ENCODE data around the gene SPC24. TPM values are rescaled to one million over a fixed set of nuclear protein-coding genes. Genes with fewer than 3 reads are reported as not detected.
"Not testable (repeated sequence)": the region's sequence is repeated elsewhere in the genome, so short reads cannot be mapped to it uniquely, and the experiment has no call there.

The SPC24 gene
- total RNA-seq, 4 donors from 2014 or later = 2.6 to 47.4 TPM; not detected in 2

DNA sequence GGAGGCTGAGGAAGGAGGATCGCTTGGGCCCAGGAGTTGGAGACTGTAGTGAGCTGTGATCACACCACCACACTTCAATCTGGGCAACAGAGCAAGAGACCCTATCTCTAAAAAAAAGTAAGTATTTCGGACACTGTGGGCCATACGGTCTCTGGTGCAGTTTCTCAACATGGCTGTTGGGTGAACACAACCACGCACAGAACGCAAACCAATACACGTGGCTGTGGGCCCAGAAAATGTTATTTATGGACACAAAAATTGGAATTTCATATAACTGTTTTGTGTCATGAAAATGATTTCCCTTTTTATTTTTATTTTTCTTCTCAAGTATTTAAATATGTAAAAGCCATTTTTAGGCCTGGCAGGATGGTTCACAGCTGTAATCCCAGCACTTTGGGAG, 46.8 kb downstream of the SPC24 start:
- intact Hi-C loops (cut with DNase I; ENCODE audit: low total_unique reads) (no loop called here), in situ Hi-C loops (cut with MboI; ENCODE audit: low pct_ligation_motif_present in 1 of 4, low pct_unique_long_range_greater_than_20kb in 1 of 4, low sequenced_read_pairs in 3 of 4) (no loop called here)
- no peak for DNase-seq
- no peak overlapping the region for H3K27ac ChIP-seq
- 84 to 88% methylated on average over 6 of the region's 6 CpGs for WGBS, 2 donors (ENCODE audit: low coverage in 1 of 2)
- TF ChIP-seq, protein P1, sequence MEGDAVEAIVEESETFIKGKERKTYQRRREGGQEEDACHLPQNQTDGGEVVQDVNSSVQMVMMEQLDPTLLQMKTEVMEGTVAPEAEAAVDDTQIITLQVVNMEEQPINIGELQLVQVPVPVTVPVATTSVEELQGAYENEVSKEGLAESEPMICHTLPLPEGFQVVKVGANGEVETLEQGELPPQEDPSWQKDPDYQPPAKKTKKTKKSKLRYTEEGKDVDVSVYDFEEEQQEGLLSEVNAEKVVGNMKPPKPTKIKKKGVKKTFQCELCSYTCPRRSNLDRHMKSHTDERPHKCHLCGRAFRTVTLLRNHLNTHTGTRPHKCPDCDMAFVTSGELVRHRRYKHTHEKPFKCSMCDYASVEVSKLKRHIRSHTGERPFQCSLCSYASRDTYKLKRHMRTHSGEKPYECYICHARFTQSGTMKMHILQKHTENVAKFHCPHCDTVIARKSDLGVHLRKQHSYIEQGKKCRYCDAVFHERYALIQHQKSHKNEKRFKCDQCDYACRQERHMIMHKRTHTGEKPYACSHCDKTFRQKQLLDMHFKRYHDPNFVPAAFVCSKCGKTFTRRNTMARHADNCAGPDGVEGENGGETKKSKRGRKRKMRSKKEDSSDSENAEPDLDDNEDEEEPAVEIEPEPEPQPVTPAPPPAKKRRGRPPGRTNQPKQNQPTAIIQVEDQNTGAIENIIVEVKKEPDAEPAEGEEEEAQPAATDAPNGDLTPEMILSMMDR (IDR thresholded peaks at IDR 0.05) = no peak
- TF ChIP-seq POLR2AphosphoS5 (IDR thresholded peaks at IDR 0.05) (no peak), EP300 (IDR thresholded peaks at IDR 0.05; ENCODE audit: low read depth) (no peak), POLR2A (IDR thresholded peaks at IDR 0.05) (no peak)
- no peaks in the 10 kb centered on the region for H3K4me1 ChIP-seq
- peaks cover 0 to 80% (median 37%) of the 10 kb centered on the region in 4 donors for H3K36me3 ChIP-seq
- no peaks in the 10 kb centered on the region for H3K27me3 ChIP-seq
- no peaks in the 10 kb centered on the region for H3K9me3 ChIP-seq
- H3K4me3 ChIP-seq = no peak overlapping the region

DNA sequence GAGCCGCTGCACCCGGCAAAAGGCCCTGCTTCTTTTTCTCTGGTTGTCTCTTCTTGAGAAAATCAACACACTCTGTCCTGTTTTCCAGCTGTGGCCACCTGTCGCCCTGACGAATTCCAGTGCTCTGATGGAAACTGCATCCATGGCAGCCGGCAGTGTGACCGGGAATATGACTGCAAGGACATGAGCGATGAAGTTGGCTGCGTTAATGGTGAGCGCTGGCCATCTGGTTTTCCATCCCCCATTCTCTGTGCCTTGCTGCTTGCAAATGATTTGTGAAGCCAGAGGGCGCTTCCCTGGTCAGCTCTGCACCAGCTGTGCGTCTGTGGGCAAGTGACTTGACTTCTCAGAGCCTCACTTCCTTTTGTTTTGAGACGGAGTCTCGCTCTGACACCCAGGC, 49.1 kb downstream of the SPC24 start:
- in situ Hi-C loops (cut with MboI; ENCODE audit: low pct_ligation_motif_present in 1 of 4, low pct_unique_long_range_greater_than_20kb in 1 of 4, low sequenced_read_pairs in 3 of 4) (no loop called here), intact Hi-C loops (cut with DNase I; ENCODE audit: low total_unique reads) (no loop called here)
- 81 to 89% methylated on average over 10 to 13 of the region's 13 CpGs for WGBS, 2 donors (ENCODE audit: low coverage in 1 of 2)
- Histone ChIP-seq H3K27me3 (no peaks in the 10 kb centered on the region), H3K36me3 (peaks cover 0 to 77% (median 34%) of the 10 kb centered on the region in 4 donors), H3K4me1 (no peaks in the 10 kb centered on the region), H3K27ac (peak overlapping the region in 3 of 4 donors; percentile 23 to 33 (median 30)), H3K4me3 (no peak overlapping the region), H3K9me3 (no peaks in the 10 kb centered on the region)
- peak; percentile 54 for DNase-seq
- peak; percentile 25 to 65 (median 65) for TF ChIP-seq POLR2AphosphoS5 (IDR thresholded peaks at IDR 0.05)
- no peak for TF ChIP-seq EP300 (IDR thresholded peaks at IDR 0.05; ENCODE audit: low read depth)
- TF ChIP-seq, protein P1 (IDR thresholded peaks at IDR 0.05) = no peak
- no peak for TF ChIP-seq POLR2A (IDR thresholded peaks at IDR 0.05)

DNA sequence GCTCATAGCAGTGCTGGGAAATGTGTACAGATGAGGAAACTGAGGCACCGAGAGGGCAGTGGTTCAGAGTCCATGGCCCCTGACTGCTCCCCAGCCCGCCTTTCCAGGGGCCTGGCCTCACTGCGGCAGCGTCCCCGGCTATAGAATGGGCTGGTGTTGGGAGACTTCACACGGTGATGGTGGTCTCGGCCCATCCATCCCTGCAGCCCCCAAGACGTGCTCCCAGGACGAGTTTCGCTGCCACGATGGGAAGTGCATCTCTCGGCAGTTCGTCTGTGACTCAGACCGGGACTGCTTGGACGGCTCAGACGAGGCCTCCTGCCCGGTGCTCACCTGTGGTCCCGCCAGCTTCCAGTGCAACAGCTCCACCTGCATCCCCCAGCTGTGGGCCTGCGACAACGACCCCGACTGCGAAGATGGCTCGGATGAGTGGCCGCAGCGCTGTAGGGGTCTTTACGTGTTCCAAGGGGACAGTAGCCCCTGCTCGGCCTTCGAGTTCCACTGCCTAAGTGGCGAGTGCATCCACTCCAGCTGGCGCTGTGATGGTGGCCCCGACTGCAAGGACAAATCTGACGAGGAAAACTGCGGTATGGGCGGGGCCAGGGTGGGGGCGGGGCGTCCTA, 50.5 kb downstream of the SPC24 start:
- TF ChIP-seq EP300 (IDR thresholded peaks at IDR 0.05; ENCODE audit: low read depth) (no peak), POLR2AphosphoS5 (IDR thresholded peaks at IDR 0.05) (no peak), POLR2A (IDR thresholded peaks at IDR 0.05) (no peak)
- TF ChIP-seq, protein P1 (IDR thresholded peaks at IDR 0.05) = no peak
- DNase-seq = no peak
- intact Hi-C loops (cut with DNase I; ENCODE audit: low total_unique reads) = no loop called here
- Histone ChIP-seq H3K36me3 (peaks cover 0 to 78% (median 32%) of the 10 kb centered on the region in 4 donors), H3K27ac (no peak overlapping the region), H3K27me3 (no peaks in the 10 kb centered on the region), H3K4me1 (no peaks in the 10 kb centered on the region), H3K4me3 (no peak overlapping the region), H3K9me3 (no peaks in the 10 kb centered on the region)
- in situ Hi-C loops (cut with MboI; ENCODE audit: low pct_ligation_motif_present in 1 of 4, low pct_unique_long_range_greater_than_20kb in 1 of 4, low sequenced_read_pairs in 3 of 4) = no loop called here
- WGBS, 2 donors (ENCODE audit: low coverage in 1 of 2) = 89% methylated on average over 36 of the region's 36 CpGs; no CpG with 5 or more reads in 1 of the 2 donors

DNA sequence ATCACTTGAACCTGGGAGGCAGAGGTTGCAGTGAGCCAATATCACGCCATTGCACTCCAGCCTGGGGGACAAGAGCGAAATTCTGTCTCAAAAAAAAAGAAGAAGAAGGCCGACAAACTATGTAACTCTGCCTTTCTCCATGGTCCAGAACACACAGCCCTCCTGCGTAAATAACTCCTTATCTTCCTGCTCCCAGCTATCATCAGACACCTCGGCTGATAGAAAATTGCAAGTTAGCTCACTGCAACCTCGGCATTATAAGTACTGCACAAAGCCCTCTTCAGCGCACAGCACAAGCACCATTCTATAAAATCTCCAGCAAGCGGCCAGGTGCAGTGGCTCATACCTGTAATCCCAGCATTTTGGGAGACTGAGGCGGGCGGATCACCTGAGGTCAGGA, 51.9 kb downstream of the SPC24 start:
- H3K27me3 ChIP-seq; H3K9me3 ChIP-seq; in situ Hi-C loops (cut with MboI; ENCODE audit: low pct_ligation_motif_present in 1 of 4, low pct_unique_long_range_greater_than_20kb in 1 of 4, low sequenced_read_pairs in 3 of 4); intact Hi-C loops (cut with DNase I; ENCODE audit: low total_unique reads); H3K4me1 ChIP-seq; H3K4me3 ChIP-seq; DNase-seq; H3K27ac ChIP-seq: not testable (repeated sequence)
- 89 to 94% methylated on average over 6 to 10 of the region's 10 CpGs for WGBS, 2 donors (ENCODE audit: low coverage in 1 of 2)
- H3K36me3 ChIP-seq = peaks cover 0 to 69% (median 30%) of the 10 kb centered on the region in 4 donors

DNA sequence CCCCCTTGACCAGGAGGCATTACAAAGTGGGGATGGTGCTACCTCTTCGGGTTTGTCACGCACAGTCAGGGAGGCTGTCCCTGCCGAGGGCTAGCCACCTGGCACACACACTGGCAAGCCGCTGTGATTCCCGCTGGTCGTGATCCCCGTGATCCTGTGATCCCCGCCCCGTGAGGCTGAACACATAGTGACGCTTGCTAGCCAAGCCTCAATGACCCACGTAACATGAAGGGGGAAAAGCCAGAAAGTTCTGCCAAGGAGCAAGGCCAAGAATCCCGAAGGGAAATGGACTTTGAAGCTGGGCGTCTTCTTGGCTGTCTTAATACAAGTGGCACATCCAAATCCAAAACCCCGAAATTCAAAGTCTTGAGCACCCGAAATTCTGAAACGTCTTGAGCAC, 52.6 kb downstream of the SPC24 start:
- H3K4me3 ChIP-seq = no peak overlapping the region
- WGBS, 2 donors (ENCODE audit: low coverage in 1 of 2) = 72 to 89% methylated on average over 3 to 16 of the region's 16 CpGs
- no peak for DNase-seq
- no peak overlapping the region for H3K27ac ChIP-seq
- intact Hi-C loops (cut with DNase I; ENCODE audit: low total_unique reads) (no loop called here), in situ Hi-C loops (cut with MboI; ENCODE audit: low pct_ligation_motif_present in 1 of 4, low pct_unique_long_range_greater_than_20kb in 1 of 4, low sequenced_read_pairs in 3 of 4) (no loop called here)
- no peaks in the 10 kb centered on the region for H3K4me1 ChIP-seq
- H3K9me3 ChIP-seq = no peaks in the 10 kb centered on the region
- no peaks in the 10 kb centered on the region for H3K27me3 ChIP-seq
- peaks cover 0 to 65% (median 27%) of the 10 kb centered on the region in 4 donors for H3K36me3 ChIP-seq
- TF ChIP-seq, protein P1 (IDR thresholded peaks at IDR 0.05) = no peak
- no peak for TF ChIP-seq EP300 (IDR thresholded peaks at IDR 0.05; ENCODE audit: low read depth)
- TF ChIP-seq POLR2A (IDR thresholded peaks at IDR 0.05) = no peak
- no peak for TF ChIP-seq POLR2AphosphoS5 (IDR thresholded peaks at IDR 0.05)

All from transverse colon (tissue), 4 donors.